IPS DF 4.7 (cell line): ENCODE data around the gene KDM6A.
"Not testable (repeated sequence)": the region's sequence is repeated elsewhere in the genome, so short reads cannot be mapped to it uniquely, and the experiment has no call there.

Experiments used
- DNase-seq: peaks from one replicate; pipeline ENCODE4 v3.0.0-alpha.2; 2013; ENCODE audit warnings: low spot score; ENCODE audit errors: extremely low read depth

KDM6A gene

DNA sequence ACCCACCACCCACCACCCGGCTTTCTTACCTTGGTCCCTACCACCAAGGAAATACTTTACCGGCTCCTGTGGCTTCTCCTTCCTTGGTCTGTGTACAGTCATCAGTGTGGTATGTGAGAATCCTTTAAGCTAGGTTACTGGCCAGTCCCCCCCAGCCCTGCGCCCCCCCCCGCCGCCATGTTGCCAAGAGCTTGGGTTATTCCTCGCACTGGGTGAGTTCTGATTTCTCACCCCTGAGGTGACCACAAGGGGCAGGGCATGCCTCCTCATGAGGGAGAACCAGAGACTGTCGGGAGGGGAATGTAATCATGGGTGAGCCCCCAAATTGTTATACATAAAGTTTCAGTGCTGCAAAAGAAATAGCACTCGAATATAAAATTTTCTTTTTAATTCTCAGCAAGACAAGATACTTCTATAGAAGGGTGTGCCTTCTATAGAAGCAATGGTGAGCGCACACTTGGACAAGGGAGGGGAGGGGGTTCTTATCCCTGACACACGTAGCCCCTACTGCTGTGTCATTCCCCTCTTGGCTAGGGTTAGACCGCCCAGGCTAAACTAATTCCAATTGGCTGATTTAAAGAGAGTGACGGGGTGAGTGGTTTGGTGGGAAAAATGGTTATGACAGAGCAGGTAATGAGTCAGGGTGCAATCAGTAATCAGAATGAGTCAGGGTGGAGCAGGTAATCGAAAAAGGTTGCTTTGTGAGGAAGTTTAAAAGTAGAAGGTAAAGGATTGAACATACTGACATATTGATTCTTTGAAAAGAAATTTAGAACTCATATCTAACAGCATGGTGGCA is 133.2 kb downstream of the KDM6A start:
- no peak for DNase-seq

- DNase-seq, result no peak
Observed at GRCh38 chrX:45007598-45007997, 134.6 kb downstream of the KDM6A start.

DNA sequence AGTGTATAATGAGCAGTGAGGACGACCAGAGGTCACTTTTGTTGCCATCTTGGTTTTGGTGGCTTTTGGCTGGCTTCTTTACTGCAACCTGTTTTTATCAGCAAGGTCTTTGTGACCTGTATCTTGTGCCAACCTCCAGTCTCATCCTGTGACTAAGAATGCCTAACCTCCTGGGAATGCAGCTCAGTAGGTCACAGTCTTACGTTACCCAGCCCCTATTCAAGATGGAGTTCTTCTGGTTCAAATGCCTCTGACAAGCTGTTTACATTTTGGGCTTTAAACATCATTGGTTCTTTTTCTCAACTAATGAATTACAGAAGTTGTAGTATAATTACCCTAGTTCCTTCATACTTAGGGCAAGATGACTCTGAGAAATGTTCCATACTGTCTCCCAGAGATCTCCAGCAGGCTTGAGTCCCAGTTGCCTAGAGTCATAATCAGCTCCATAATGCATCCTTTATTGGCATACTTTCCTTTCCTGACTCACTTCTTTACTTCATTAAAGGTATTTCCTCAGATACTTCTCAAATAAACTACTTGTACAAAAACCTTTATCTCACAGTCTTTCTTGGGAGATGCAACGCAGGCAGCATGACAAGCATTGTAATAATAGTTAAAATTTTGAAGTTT is 136.5 kb downstream of the KDM6A start:
- DNase-seq, result no peak

GRCh38 chrX:45011131-45011530 is 138.1 kb downstream of the KDM6A start:
- DNase-seq, result no peak

- DNase-seq, result no peak
Observed at GRCh38 chrX:45011597-45011996, 138.6 kb downstream of the KDM6A start.

GRCh38 chrX:45017946-45018345 is 145.0 kb downstream of the KDM6A start:
- no peak for DNase-seq

- no peak for DNase-seq
Observed at GRCh38 chrX:45022150-45022549, 149.2 kb downstream of the KDM6A start.

- no peak for DNase-seq
Observed at GRCh38 chrX:45024501-45024900, 151.5 kb downstream of the KDM6A start.

DNA sequence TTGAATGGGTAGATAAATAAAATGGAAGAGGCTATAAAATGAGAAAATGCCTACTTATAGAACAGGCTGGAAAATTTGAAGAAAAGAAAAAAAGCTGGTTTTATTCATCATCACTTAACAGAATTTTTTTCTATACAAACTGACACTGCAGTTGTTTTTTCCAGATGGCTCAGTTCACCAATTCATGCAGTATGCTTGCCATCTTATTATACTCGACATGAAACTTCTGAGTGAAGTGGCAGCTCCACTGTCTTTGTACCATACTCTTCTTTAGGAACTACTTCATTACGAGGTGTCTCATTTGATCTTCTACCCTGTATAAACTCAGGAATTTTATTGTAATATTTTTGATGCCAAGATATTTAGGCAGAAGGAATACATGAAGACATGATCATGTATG is 153.0 kb downstream of the KDM6A start:
- no peak for DNase-seq

- DNase-seq, result no peak
Observed at GRCh38 chrX:45031830-45032378, 158.9 kb downstream of the KDM6A start.

DNA sequence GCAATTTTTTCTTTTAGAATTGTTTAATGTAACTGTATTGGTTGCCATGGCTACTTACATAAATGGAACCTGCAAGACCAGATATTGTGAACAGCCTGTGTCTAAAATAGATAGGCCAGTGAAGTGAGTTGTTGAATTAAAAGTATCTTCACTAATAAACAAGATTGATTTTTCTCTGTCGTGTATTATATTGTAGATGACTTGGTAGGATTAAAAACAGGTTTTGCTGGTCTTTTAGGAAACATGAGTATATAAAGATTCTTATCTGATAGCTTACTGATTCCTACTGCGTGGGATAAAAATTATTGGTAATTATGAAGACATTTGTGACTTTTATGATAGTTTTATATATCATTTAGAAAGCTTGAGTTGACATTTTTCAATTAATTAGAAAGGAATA is 162.1 kb downstream of the KDM6A start:
- no peak for DNase-seq

DNA sequence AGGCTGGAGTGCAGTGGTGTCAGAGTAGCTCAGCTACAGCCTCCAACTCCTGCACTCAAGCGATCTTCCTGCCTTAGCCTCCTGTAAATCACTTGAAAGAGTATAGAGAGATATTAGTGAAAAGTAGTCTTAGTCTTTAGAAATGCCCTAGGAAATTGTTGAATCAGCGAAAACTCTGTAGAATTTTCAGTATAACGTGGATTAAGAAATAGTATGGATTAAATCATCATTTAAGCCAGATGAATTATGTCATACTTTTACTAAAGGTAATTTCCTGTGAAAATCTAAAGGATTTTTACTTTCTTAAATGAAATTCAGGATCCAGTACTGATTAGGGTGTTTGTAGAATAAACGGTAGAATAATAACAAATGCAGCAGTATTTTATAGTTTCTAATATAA is 163.2 kb downstream of the KDM6A start:
- DNase-seq, result no peak

DNA sequence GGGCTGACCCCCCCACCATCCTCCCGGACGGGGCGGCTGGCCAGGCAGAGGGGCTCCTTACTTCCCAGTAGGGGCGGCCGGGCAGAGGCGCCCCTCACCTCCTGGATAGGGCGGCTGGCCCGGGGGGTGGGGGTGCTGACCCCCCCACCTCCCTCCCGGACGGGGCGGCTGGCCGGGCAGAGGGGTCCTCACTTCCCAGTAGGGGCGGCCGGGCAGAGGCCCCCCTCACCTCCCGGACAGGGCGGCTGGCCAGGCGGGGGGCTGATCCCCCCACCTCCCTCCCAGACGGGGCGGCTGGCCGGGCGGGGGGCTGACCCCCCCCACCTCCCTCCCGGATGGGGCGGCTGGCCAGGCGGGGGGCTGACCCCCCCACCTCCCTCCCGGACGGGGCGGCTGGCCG is 167.1 kb downstream of the KDM6A start:
- not testable (repeated sequence) for DNase-seq

DNA sequence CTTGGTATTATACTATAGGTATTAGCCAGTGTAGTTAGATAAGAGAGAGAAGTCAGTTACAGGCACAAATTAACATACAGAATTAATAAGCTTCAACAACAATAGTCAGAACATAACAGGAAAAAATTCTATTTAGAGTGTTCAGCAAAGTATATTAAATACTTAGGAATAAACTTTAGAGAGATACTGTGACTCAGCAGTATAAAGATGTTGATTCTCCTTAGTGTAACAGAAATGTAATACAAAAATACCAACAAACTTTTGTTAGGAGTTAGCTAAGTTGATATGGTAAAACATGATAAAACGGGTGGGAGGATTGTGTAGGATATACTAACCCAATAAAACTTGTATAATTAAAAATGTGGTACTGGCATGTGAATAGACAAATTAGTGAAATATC is 173.4 kb downstream of the KDM6A start:
- DNase-seq, result no peak

- DNase-seq, result no peak
Observed at GRCh38 chrX:45050558-45050957, 177.6 kb downstream of the KDM6A start.

DNA sequence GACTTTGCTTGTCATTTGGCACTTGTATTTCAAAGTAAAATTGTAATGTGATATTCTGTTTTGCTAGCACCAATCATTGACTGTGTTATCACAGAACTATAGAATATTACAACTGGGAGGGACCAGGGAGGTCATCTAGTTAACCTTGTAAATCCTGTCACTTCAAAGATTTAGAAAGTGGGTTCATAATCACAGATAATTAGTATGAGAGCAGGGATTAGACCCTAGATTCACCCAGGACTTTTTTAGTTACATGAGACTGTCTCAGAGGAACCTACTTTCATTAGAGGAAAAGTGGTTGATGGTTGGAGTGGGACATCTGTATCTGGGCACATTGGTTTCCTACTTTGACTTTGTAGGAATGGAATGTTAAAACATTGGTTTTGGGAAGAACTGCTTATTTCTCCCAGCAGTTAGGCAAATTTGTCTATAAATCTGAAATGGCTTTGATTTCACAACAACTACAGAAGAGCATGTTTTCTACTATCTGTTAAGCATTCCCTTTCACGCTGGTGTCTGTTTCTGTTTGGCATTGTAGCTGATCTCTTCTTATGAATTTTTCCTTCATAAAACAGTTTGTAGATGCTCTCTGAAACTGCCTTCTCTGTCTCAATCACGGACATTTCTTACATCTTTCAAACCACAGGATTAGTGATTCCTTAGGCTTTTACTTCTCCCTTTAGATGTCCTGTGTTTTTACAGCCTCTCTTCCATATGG is 183.6 kb downstream of the KDM6A start:
- no peak for DNase-seq

DNA sequence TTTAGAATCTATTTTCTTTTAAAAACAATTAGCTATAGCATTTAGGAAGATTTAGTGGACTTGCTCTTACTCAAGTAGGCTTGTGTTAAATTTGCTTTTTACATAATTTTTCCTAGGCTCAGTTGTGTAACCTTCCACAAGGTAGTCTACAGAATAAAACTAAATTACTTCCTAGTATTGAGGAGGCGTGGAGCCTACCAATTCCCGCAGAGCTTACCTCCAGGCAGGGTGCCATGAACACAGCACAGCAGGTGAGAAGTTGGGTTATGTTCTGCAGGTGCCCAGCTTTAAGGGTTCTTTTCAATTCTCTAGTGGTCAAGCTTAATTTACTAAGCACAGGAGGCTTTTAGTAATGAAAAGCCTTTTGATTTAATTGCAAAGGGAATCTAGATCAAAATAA is 186.9 kb downstream of the KDM6A start:
- not testable (repeated sequence) for DNase-seq

DNA sequence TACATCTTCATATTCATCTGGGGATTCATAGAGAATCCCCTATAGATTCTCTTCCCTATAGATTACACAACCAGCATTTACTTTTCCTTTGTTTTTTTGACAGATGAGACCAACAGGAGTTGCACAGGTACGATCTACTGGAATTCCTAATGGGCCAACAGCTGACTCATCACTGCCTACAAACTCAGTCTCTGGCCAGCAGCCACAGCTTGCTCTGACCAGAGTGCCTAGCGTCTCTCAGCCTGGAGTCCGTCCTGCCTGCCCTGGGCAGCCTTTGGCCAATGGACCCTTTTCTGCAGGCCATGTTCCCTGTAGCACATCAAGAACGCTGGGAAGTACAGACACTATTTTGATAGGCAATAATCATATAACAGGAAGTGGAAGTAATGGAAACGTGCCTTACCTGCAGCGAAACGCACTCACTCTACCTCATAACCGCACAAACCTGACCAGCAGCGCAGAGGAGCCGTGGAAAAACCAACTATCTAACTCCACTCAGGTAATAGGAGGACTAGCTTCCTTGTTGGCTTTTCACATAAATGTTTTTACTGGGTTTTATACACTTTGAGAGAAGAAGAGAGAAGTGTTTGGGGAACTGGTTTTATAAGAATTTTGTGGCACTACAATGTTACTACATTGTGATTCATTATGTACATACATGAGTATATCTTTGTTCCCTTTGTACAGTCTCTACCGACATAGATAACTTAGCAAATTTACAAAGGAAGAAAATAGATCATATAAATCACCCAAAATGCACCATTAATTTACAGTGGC is 190.5 kb downstream of the KDM6A start:
- no peak for DNase-seq

- DNase-seq, result no peak
Observed at GRCh38 chrX:45068569-45068968, 195.6 kb downstream of the KDM6A start.

- no peak for DNase-seq
Observed at GRCh38 chrX:45070116-45071007, 197.4 kb downstream of the KDM6A start.
